GM19238 (cell line): Measurements from ENCODE around the gene CCR5AS.
"Not testable (repeated sequence)": the region's sequence is repeated elsewhere in the genome, so short reads cannot be mapped to it uniquely, and the experiment has no call there.

Experiments
- DNase-seq: peaks from one replicate; pipeline ENCODE4 v3.0.0; 2011; ENCODE audit warnings: low spot score; ENCODE audit not compliant: insufficient read length

CCR5AS gene

GRCh38 chr3:46429250-46429649, 22.4 kb upstream of the CCR5AS start:
- DNase-seq, result no peak

- no peak for DNase-seq
Measured at GRCh38 chr3:46427916-46428833, 21.3 kb upstream of the CCR5AS start.

- DNase-seq, result not testable (repeated sequence)
Measured at GRCh38 chr3:46427404-46427803, 20.5 kb upstream of the CCR5AS start.

- not testable (repeated sequence) for DNase-seq
Measured at GRCh38 chr3:46426476-46426875, 19.6 kb upstream of the CCR5AS start.

- no peak for DNase-seq
Measured at GRCh38 chr3:46423588-46423987, 16.7 kb upstream of the CCR5AS start.

GRCh38 chr3:46422617-46423016, 15.8 kb upstream of the CCR5AS start:
- DNase-seq, result no peak

- DNase-seq, result no peak
Measured at GRCh38 chr3:46420931-46421330, 14.1 kb upstream of the CCR5AS start.

GRCh38 chr3:46419816-46420215, 12.9 kb upstream of the CCR5AS start:
- DNase-seq, result no peak

GRCh38 chr3:46417841-46418611, 11.2 kb upstream of the CCR5AS start:
- no peak for DNase-seq

GRCh38 chr3:46416811-46417510, 10.1 kb upstream of the CCR5AS start:
- DNase-seq, result no peak

- DNase-seq, result no peak
Measured at GRCh38 chr3:46416125-46416810, 9.4 kb upstream of the CCR5AS start.

- DNase-seq, result no peak
Measured at GRCh38 chr3:46414739-46415138, 7.9 kb upstream of the CCR5AS start.

GRCh38 chr3:46413951-46414350, 7.1 kb upstream of the CCR5AS start:
- DNase-seq, result no peak

- DNase-seq, result no peak
Measured at GRCh38 chr3:46412786-46413298, 6.0 kb upstream of the CCR5AS start.

GRCh38 chr3:46411271-46411670, 4.4 kb upstream of the CCR5AS start:
- no peak for DNase-seq

GRCh38 chr3:46410669-46411068, 3.8 kb upstream of the CCR5AS start:
- no peak for DNase-seq

GRCh38 chr3:46409739-46410489, 3.0 kb upstream of the CCR5AS start:
- no peak for DNase-seq

- DNase-seq, result no peak
Measured at GRCh38 chr3:46408853-46409252, 2.0 kb upstream of the CCR5AS start.

GRCh38 chr3:46407970-46408369, 1.1 kb upstream of the CCR5AS start:
- DNase-seq, result no peak

GRCh38 chr3:46406443-46406787, 451 bp downstream of the CCR5AS start:
- no peak for DNase-seq
